ENCODE measurements around the gene THEMIS.
"Not testable (repeated sequence)": the region's sequence is repeated elsewhere in the genome, so short reads cannot be mapped to it uniquely, and the experiment has no call there.

Gene THEMIS

GRCh38 chr6:127912914-127913313 lies 12.1 kb upstream of the THEMIS start:
- no peak for DNase-seq (ENCODE audit: low read depth)

GRCh38 chr6:127907960-127908640 lies 7.2 kb upstream of the THEMIS start:
- DNase-seq (ENCODE audit: low read depth): no peak

- no peak for DNase-seq (ENCODE audit: low read depth)
These were observed 3.3 kb upstream of the THEMIS start for GRCh38 chr6:127904160-127904559.

GRCh38 chr6:127902933-127903332 lies 2.1 kb upstream of the THEMIS start:
- no peak for DNase-seq (ENCODE audit: low read depth)

- DNase-seq (ENCODE audit: low read depth): no peak
These were observed 3.4 kb downstream of the THEMIS start for GRCh38 chr6:127897484-127897883.

GRCh38 chr6:127894051-127894450 lies 6.8 kb downstream of the THEMIS start:
- DNase-seq (ENCODE audit: low read depth): no peak

- DNase-seq (ENCODE audit: low read depth): no peak
These were observed 7.3 kb downstream of the THEMIS start for GRCh38 chr6:127893541-127893940.

- no peak for DNase-seq (ENCODE audit: low read depth)
These were observed 9.0 kb downstream of the THEMIS start for GRCh38 chr6:127891731-127892326.

- DNase-seq (ENCODE audit: low read depth): no peak
These were observed 14.3 kb downstream of the THEMIS start for GRCh38 chr6:127886603-127887002.

GRCh38 chr6:127884134-127884533 lies 16.7 kb downstream of the THEMIS start:
- DNase-seq (ENCODE audit: low read depth): no peak

GRCh38 chr6:127881949-127882348 lies 18.9 kb downstream of the THEMIS start:
- DNase-seq (ENCODE audit: low read depth): not testable (repeated sequence)

GRCh38 chr6:127880429-127880828 lies 20.4 kb downstream of the THEMIS start:
- DNase-seq (ENCODE audit: low read depth): no peak

GRCh38 chr6:127879685-127880084 lies 21.2 kb downstream of the THEMIS start:
- no peak for DNase-seq (ENCODE audit: low read depth)

- DNase-seq (ENCODE audit: low read depth): no peak
These were observed 22.7 kb downstream of the THEMIS start for GRCh38 chr6:127878115-127878514.

- no peak for DNase-seq (ENCODE audit: low read depth)
These were observed 23.6 kb downstream of the THEMIS start for GRCh38 chr6:127877231-127877630.

- DNase-seq (ENCODE audit: low read depth): no peak
These were observed 31.0 kb downstream of the THEMIS start for GRCh38 chr6:127869772-127870404.

- DNase-seq (ENCODE audit: low read depth): no peak
These were observed 31.7 kb downstream of the THEMIS start for GRCh38 chr6:127869183-127869582.

GRCh38 chr6:127868338-127868737 lies 32.5 kb downstream of the THEMIS start:
- no peak for DNase-seq (ENCODE audit: low read depth)

GRCh38 chr6:127866766-127867165 lies 34.1 kb downstream of the THEMIS start:
- DNase-seq (ENCODE audit: low read depth): no peak

- no peak for DNase-seq (ENCODE audit: low read depth)
These were observed 35.8 kb downstream of the THEMIS start for GRCh38 chr6:127865108-127865507.

- DNase-seq (ENCODE audit: low read depth): no peak
These were observed 36.2 kb downstream of the THEMIS start for GRCh38 chr6:127864701-127865100.

- DNase-seq (ENCODE audit: low read depth): no peak
These were observed 40.1 kb downstream of the THEMIS start for GRCh38 chr6:127860723-127861122.

GRCh38 chr6:127859956-127860355 lies 40.9 kb downstream of the THEMIS start:
- no peak for DNase-seq (ENCODE audit: low read depth)

All from fibroblast of the conjunctiva (primary cell).